Measurements from ENCODE around the gene SDK1.

DNA sequence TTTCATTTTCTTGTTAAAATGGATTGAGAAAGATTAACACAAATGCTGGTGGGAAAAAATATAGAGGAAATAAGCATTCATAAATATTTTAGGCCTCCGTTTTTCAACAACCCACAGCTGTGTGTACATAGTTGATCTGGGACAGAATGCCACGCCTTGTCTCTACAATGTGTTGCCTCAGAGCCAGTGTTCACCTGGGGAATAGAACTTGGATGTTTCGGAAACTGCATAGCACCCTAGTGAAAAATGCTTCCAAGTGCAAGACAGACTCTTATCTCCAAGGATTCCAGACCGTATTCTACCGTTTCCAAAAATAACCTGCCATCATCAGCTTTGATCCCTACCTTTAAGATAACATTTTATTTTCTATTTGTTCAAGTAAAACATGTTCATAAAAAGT, 260.9 kb downstream of the SDK1 start:
- TF ChIP-seq POLR2A (IDR thresholded peaks at IDR 0.05): no peak
- TF ChIP-seq, protein P1, sequence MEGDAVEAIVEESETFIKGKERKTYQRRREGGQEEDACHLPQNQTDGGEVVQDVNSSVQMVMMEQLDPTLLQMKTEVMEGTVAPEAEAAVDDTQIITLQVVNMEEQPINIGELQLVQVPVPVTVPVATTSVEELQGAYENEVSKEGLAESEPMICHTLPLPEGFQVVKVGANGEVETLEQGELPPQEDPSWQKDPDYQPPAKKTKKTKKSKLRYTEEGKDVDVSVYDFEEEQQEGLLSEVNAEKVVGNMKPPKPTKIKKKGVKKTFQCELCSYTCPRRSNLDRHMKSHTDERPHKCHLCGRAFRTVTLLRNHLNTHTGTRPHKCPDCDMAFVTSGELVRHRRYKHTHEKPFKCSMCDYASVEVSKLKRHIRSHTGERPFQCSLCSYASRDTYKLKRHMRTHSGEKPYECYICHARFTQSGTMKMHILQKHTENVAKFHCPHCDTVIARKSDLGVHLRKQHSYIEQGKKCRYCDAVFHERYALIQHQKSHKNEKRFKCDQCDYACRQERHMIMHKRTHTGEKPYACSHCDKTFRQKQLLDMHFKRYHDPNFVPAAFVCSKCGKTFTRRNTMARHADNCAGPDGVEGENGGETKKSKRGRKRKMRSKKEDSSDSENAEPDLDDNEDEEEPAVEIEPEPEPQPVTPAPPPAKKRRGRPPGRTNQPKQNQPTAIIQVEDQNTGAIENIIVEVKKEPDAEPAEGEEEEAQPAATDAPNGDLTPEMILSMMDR (IDR thresholded peaks at IDR 0.05): no peak

Data from uterus (tissue), 2 donors.